Left renal cortex interstitium (tissue), 4 donors: ENCODE data around the gene MIR17HG. TPM values are rescaled to one million over a fixed set of nuclear protein-coding genes. Genes with fewer than 3 reads are reported as not detected.
"Not testable (repeated sequence)": the region's sequence is repeated elsewhere in the genome, so short reads cannot be mapped to it uniquely, and the experiment has no call there.

Experiments
- DNase-seq, 4 donors: peaks; one replicate each; pipeline ENCODE4 v3.0.0-alpha.2; 2013; ENCODE audit warnings: low read depth in 4 of 4, low spot score in 2 of 4, missing footprints in 1 of 4
- polyA plus RNA-seq, 4 donors: library from polyadenylated mRNA; unstranded; fragments of 120-200 nt; gene quantifications; one replicate each; pipeline ENCODE4 v1.2.1, GENCODE V29; 2013; ENCODE audit not compliant: insufficient read length in 4 of 4

MIR17HG gene
- polyA plus RNA-seq, 4 donors = 2.6 to 9.9 (median 4.9) TPM

DNA sequence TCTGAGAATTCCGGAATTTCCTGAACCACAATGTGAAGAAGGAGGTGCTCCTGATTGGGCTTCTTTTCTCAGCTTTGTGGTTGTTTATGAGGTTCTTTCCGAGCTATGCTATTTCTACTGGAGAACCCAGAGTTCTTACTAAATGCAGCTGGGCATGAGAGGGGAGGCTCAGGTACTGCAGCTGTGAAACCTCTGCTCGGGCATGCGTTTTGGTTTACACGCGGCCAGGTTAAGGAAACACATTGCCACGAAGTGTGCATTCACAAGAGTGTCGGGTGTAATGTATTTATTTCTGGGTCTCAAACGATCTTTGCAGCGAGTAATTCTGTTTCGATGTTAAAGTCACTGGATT is 661 bp upstream of the MIR17HG start:
- peak in 1 of 4 donors; percentile 68 for DNase-seq

DNA sequence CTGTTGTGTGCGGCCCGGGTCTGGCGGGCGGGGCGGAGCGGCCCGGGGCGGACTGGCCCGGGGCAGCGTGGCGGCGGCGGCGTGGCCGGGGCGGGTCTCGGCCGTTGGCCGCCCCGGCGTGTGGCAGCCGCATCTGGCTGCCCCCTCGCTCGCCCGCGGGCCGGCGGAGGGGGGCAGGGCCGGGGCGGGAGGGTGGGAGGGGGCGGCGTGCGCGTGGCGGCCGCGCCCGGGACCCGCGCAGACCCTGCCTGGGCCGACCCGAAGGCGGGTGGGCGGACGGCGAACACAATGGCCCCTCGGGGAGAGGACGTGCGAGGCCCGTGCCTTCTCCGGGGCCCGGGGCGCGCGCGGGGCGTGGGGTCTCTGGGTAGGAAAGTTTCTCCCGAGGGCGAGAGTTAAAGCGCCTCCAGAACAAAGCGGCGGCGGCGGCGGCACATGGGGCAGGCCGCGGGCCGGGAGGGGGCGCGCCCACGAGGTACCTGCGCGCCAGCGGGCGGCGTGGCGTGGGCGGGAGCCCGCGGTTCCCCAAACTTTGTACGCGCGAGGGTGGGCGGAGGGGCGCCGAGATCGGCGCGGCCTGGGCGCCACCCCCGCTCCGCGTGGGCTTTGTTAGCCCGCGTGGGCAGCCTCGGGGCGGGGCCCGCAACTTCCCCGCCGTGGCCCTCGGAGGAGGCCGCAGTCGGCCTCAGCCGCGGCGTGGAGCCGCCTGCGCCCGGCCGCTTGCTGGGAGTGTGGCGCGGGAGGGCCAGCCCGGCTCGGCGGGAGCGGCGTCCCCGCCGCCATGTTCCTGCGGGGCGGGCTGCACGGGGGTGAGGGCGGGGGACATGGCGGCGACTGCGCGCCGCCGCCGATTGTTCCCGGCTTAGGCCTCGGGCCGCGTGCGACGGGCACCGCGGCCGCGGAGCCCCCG is 764 bp downstream of the MIR17HG start:
- DNase-seq = no peak

DNA sequence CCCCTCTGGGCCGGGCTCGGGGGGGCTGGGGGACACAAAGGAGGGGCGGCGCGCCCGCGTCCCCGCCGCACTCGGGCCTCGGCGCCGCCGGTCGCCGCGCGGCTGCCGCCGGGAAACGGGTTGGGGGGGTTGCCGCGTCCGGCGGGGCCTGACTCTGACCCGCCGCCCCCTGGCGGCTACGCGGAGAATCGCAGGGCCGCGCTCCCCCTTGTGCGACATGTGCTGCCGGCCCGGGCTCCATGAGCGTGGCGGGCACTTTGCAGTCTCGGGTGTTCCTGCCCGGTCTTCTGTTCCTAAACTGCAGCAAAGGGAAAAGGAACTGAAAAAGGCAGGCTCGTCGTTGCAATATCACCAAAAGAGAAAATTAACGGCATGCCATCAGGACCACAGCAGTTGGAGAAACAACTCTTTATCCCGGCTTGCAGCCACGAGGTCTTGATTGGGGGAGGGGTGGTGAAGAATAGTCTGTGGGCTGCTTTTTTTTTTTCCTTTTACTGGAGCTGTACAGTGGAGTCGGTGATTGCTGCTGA is 1.5 kb downstream of the MIR17HG start:
- DNase-seq = peak; percentile 79 to 85 (median 84)

DNA sequence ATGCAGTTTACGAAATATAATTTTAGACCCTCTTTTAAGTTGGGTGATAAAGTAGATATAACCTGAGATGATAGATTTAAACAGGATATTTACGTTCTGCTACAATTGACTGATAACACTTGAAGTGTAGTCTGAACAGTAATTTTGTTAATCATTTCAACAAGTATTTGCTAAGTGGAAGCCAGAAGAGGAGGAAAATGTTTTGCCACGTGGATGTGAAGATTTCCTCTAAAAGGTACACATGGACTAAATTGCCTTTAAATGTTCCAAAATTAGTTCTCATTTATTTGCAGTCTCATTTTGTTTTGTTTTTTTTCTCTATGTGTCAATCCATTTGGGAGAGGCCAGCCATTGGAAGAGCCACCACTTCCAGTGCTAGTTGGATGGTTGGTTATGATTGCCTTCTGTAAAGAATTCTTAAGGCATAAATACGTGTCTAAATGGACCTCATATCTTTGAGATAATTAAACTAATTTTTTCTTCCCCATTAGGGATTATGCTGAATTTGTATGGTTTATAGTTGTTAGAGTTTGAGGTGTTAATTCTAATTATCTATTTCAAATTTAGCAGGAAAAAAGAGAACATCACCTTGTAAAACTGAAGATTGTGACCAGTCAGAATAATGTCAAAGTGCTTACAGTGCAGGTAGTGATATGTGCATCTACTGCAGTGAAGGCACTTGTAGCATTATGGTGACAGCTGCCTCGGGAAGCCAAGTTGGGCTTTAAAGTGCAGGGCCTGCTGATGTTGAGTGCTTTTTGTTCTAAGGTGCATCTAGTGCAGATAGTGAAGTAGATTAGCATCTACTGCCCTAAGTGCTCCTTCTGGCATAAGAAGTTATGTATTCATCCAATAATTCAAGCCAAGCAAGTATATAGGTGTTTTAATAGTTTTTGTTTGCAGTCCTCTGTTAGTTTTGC is 2.8 kb downstream of the MIR17HG start:
- DNase-seq = no peak

DNA sequence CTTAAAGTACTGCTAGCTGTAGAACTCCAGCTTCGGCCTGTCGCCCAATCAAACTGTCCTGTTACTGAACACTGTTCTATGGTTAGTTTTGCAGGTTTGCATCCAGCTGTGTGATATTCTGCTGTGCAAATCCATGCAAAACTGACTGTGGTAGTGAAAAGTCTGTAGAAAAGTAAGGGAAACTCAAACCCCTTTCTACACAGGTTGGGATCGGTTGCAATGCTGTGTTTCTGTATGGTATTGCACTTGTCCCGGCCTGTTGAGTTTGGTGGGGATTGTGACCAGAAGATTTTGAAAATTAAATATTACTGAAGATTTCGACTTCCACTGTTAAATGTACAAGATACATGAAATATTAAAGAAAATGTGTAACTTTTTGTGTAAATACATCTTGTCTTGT is 3.6 kb downstream of the MIR17HG start:
- DNase-seq = no peak

DNA sequence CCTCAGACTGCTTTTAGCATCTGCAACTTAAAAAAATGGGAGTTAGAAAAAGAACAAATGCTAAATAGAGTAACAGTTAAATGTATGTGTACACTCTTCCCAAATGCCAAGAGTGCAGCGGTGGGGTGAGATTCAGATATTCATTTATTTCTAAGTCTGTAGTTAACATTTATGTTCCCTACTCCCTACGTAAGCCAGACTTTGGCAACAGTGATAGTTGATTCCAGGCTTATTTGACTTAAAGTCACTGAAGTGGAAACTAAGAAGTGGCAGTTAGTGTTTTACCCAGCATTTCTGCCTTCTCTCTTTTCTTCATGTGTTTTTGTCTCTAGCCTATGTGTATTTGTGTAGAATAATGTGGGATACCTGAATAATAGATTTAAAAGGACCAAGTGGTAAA is 4.5 kb downstream of the MIR17HG start:
- DNase-seq = no peak

DNA sequence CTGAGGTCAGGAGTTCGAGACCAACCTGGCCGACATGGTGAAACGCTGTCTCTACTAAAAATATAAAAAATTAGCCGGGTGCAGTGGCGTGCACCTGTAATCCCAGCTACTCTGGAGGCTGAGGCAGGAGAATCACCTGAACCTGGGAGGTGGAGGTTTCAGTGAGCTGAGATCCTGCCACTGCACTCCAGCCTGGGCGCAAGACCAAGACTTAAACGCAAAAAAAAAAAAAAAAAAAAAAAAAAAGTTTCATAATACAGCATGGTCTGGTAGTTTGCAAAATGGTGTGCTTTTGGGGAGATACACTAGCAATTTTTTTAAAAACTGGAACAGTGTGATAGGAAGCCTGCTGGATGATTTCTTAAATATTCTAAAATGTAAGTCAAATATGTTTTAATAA is 5.4 kb downstream of the MIR17HG start:
- DNase-seq = not testable (repeated sequence)

DNA sequence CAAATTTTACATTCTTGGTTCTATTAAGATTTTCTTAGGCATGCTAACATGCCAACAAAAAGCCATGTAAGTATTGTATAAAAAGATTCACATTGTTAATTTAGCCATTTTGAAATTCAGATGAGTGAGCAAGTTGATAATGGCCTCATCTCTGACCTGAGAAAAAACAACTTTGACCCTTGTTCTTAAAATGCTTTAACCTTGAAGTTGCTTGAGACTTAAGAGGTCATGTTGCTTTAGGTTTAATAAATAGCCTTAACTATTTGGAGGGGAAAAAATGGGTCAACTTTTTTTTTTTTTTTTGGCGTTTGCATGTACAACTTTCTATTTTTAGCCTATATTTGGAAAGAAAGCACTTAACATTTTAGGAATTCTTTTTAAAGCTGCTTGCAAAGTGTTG is 6.0 kb downstream of the MIR17HG start:
- DNase-seq = no peak

DNA sequence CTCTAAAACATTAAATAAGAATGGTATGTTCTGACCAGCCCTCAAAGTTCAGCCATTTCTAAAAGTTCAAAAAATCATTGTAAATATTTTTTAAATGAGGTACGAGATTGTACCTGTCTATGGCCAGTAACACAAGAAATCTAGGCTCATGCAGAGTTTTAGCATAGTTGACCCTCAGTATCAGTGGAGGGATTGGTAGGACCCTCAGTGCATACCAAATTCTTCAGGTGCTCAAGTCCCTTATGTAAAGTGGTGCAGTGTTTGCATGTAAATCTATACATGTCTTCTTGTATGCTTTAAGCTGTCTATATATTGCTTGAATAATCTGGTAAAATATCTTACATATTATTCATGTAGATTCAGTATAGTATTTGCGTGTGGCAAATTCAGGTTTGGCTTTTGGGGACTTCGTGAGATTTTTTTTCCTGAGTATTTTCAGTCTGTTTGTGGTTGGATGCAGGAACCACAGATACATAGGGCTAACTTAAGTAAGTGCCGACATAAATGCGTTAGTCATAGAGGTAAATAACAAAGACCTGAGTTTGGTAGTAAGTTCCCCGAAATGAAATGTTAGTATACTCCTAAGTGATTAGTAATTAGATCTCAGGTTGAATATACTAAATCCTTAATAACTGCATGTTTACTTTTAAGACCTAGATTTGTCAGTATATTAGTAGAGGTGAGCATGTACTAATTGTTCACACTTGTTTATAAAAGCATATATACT is 7.8 kb downstream of the MIR17HG start:
- no peak for DNase-seq

DNA sequence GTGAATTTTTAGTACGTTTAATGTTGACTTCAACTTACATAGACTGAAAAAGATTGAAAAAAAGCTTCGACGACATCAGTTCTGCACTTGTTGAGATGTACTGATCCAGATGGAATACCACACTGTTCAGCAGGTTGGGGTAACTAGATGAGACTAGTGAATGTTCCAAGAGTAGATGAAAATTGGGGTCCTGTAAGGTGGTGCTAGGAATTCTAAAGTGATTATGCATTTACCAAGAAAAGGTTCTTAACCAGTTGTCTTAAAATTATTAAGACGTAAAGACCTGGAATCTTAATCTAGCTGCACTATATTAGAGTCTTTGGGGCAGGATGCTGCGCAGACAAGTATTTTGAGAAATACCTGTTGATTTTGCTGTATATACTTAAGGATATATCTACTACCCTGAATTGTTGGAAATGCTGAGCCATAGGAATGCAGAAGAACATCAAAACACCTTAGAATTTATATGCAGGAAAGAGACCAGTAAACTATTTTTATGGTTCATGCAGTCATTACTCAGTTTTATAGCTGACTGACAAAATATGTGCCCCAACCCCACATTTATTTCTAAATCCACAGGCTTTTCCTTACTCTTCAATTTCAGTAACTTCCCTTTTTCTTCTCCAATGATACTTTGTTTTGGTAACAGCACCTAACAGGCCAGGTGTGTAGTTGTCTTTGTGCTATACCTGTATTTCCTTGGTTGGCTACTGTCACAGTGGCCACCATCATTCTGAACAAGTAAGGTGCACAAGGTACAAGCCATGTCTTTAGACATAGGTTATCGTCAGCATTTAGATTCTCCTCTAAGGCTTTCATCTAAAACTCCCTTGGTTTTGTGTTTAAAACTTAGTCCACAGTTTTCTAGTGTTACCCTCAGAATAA is 8.6 kb downstream of the MIR17HG start:
- DNase-seq = no peak

DNA sequence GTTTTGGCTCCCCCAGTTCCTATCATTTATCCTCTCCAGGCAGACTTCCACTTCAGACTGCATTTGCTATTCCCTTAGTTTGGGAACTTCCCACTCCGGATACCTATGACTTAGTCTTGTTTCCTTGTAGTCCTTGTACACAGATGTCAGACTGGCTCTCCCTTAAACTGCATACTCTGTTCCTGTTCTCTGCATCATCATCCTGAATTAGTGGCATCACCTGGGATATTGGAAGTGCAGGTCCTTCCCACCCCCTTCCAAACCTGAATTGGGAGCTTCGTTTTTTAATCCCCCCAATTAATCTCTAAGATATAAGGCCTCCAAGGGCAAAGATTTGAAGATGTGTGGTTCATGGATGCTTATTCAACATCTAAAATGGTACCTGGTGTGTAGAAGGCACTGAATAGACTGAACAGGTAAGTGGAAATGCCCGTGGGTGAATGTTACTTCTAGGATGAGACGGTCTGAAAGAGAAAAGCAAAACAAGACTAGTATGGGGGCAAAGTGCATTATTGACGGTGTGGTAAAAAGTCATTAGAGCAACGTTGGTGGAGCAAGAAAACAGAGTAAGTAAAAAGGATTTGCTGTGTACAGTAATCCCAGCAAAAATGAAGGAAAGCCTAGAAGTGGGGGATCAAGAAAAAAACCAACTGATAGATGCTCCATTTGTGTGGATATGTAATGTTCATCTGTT is 9.6 kb downstream of the MIR17HG start:
- no peak for DNase-seq

DNA sequence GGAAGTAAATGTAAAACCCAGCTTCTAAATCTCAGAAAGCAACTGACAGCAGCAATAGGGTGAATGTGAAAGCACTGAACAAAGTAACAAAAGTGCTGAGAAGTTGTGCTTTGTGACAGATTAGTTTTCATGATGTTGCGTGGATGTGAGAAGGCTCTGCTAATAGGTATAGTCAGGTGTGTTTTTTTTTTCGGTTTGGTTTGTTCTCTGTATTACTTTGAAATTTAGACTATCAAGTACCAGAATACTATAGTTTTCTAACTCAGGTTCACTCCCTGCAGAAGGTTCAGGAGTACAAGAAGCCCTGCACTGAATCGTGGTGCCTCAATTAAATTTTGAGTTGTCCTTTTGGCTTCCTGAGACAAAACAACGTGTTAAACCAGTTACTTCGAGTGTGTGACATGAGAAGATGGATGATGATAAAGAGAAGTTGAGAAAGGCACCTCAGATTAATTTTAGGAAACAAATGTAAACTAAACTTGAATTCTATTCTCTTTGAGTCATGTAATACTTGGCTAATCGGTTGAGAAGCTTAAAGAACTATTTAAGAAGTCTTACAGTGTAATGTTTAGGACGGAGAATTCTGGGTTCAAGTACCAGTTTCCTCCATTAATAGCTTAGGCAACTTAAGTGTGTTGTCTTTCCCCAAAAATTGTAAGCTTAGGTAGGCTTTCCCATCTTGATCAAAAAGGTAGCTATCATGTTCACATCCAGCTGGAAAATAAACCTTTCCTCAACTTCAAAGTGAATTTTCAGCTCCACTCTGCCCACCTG is 10.3 kb downstream of the MIR17HG start:
- DNase-seq = no peak

DNA sequence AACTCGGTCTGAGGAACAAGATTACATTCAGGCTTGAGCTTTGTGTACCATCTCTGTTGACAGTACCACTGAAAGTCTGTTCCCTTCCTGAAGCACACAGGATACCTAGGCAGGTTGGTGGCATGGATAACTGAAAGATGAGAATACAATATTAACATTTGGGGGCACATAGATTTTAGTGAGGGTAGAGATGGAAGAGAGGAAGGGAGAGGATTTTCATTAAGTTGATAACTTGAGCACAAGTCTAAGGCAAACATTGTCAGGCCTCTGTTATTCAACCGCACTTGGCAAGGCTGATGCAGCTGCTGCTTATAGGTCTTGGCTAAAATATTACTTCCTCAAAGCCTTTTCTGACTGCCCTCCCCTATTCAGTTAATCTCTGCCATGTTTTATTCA is 10.9 kb downstream of the MIR17HG start:
- DNase-seq = no peak

DNA sequence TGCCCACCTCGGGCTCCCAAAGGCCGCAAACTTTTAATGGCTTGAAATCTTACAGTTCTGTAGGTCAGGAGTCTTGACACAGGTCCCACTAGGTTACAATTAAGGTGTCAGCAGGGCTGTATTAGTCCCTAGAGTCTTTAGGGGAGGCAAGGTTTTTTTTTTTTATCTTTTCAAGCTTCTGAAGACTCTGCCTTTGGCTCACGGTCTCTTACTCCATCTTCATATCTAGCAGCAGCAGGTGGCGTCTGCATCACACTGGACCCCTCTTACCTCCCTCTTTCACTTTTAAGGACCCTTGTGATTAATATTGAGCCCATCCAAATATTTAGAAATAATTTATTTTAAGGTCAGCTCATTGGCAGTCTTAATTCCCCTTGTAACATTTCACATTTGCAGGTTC is 11.6 kb downstream of the MIR17HG start:
- no peak for DNase-seq

DNA sequence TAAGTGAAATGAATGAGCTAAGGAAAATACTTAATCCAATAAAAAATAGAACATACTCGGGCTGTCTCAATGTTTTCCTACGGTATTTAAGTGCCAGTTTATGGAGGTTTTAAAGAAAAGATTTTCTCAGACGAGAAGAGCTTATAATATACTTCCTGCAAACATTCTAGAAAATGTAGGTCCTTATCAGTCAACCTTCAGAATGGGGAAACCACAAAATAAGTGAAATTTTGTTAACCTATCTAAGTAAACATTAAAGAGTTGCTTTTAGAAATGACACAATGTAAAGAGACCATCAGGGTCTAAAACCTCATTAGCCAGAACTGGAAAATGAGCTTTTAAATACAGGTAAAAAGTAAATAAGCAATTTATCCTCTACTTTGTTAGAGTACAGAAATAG is 12.1 kb downstream of the MIR17HG start:
- no peak for DNase-seq

DNA sequence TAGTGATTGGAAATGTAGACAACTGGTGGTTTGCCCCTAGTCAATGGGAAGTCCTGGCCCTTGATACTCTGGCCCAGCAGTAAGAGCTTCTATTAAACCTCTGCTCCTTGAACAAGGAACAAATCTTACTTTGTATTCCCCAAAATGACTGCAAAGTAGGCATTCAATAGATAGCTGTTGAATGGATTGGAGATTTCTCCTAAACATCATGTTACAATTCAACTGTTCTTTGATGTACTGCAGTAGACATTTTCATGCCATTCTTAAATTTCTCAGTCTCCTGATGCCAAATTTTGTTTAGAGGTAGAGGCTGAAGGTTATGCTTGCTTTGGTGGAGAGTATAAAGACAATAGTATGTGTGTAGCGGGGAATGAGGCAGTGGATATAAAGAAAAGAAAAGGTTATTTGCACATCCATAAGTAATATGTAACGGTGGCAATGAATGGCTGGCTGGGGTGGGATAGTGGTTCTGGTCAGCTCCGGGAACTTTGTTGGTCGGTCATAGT is 12.8 kb downstream of the MIR17HG start:
- no peak for DNase-seq

DNA sequence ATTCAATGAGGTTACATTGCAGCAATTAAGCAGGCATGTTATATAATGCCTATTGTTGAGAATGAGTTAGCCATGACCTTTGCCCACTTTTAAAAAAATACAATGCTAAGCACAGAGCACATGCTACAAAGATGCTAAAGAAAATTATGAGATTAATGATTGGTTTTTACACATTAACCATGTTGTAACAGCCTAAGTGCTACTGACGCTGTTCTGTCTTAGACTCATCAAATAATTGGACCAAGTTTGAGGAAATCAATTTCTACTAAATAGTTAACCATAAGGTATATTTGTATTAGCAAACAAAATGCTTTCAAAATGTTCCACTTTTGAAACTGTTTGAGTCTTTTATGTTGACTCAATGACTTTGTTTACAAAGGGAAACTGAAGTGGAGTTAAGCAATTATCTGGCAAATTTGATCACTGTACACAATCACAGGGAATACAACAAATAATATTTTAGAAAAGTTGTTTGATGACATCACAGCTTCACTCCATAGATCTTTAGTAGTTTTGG is 14.3 kb downstream of the MIR17HG start:
- DNase-seq = no peak

DNA sequence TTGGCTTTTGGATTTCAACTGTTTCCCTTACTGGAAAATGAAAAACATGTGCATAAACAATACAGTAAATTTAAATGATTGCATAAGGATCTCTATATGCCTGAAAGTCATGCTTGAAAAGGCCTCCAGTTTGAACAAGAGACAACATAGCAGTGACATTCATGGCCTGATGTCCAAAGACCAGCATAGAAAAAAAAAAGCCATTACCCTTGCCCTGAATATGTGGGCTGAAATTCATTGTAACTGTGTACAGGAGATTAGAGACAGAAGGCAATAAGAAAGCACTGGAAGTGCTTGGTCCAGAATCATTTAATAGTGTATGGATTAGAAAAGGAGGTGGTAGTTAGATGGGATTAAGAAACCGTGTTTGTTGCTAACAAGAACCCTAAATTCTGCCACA is 15.4 kb downstream of the MIR17HG start:
- no peak for DNase-seq
